IMR-90 (cell line): Measurements from ENCODE around the gene MAP6. TPM values are rescaled to one million over a fixed set of nuclear protein-coding genes. Genes with fewer than 3 reads are reported as not detected.

Experiments
- ATAC-seq: fragments of 200-7000 bp; cut with Tn5 transposase; 2 replicates; pipeline ENCODE4 v1.9.1; 2020; ENCODE audit warnings: low read depth, mild to moderate bottlenecking, moderate library complexity
- BruUV-seq: library from RNA; stranded (reverse); fragments of 400-500 nt; replicated peaks from 2 replicates; lab custom pipeline; 2021; lab: Mats Ljungman, UMichigan
- CTCF ChIA-PET: fragments of 300-600 bp; formaldehyde crosslinking; extraction: SDS; loops from one replicate; lab custom pipeline; 2021; ENCODE audit warnings: antibody characterized with exemption; lab: Yijun Ruan, JAX
- POLR2A ChIA-PET: fragments of 300-600 bp; sonication (Branson Sonifier 250); formaldehyde crosslinking; loops from one replicate; lab custom pipeline; 2022; ENCODE audit warnings: antibody characterized with exemption; ENCODE audit not compliant: unreplicated experiment; lab: Charles Lee
- DNase-seq: peaks from one replicate; pipeline ENCODE4 v3.0.0; 2013
- H2AFZ ChIP-seq: replicated peaks from 2 replicates; pipeline ENCODE3; 2013; ENCODE audit warnings: low read length, mild to moderate bottlenecking; ENCODE audit not compliant: poor library complexity
- H2AK5ac ChIP-seq: 2 replicates; pipeline ENCODE4 v1.6.1; 2013; ENCODE audit warnings: low read depth, low read length, inconsistent platforms
- H2AK9ac ChIP-seq: replicated peaks from 2 replicates; pipeline ENCODE3; 2013; ENCODE audit warnings: mild to moderate bottlenecking, low read depth, low read length, moderate library complexity; ENCODE audit not compliant: poor library complexity
- H2BK120ac ChIP-seq: 2 replicates; pipeline ENCODE4 v1.6.1; 2013; ENCODE audit warnings: low read depth, low read length, inconsistent platforms
- H2BK15ac ChIP-seq: 3 replicates; pipeline ENCODE4 v1.6.1; 2013; ENCODE audit warnings: low read depth, low read length, inconsistent platforms
- H2BK20ac ChIP-seq: 2 replicates; pipeline ENCODE4 v1.6.1; 2013; ENCODE audit warnings: low read depth, mild to moderate bottlenecking, inconsistent platforms, low read length, moderate library complexity
- H2BK5ac ChIP-seq: 2 replicates; pipeline ENCODE4 v1.6.1; 2013; ENCODE audit warnings: mild to moderate bottlenecking, low read depth, low read length, inconsistent platforms; ENCODE audit not compliant: poor library complexity, severe bottlenecking
- H3K14ac ChIP-seq: replicated peaks from 2 replicates; pipeline ENCODE4 v1.6.1; 2013; ENCODE audit warnings: low read depth, low read length, inconsistent platforms
- H3K18ac ChIP-seq: 2 replicates; pipeline ENCODE4 v1.6.1; 2013; ENCODE audit warnings: low read depth, low read length, control low read depth
- H3K23ac ChIP-seq: 2 replicates; pipeline ENCODE4 v1.6.1; 2013; ENCODE audit warnings: low read depth, low read length, inconsistent platforms
- H3K27ac ChIP-seq: 2 replicates; pipeline ENCODE4 v1.5.1; 2013; ENCODE audit warnings: mild to moderate bottlenecking, control low read depth, low read length; ENCODE audit not compliant: insufficient read depth
- H3K27me3 ChIP-seq: 2 replicates; pipeline ENCODE4 v1.6.1; 2013; ENCODE audit warnings: low read length; ENCODE audit not compliant: control insufficient read depth, insufficient read depth
- H3K36me3 ChIP-seq: 2 replicates; pipeline ENCODE4 v1.6.1; 2013; ENCODE audit warnings: low read length, mixed read lengths; ENCODE audit not compliant: control insufficient read depth, insufficient read depth
- H3K4ac ChIP-seq: 2 replicates; pipeline ENCODE4 v1.6.1; 2013; ENCODE audit warnings: low read depth, low read length, inconsistent platforms
- H3K4me1 ChIP-seq: 2 replicates; pipeline ENCODE4 v1.6.1; 2013; ENCODE audit warnings: low read length, mixed read lengths; ENCODE audit not compliant: control insufficient read depth, insufficient read depth
- H3K4me2 ChIP-seq: 2 replicates; pipeline ENCODE4 v1.6.1; 2013; ENCODE audit warnings: low read depth, mild to moderate bottlenecking, control low read depth, low read length, moderate library complexity
- H3K4me3 ChIP-seq: 2 replicates; pipeline ENCODE4 v1.5.1; 2013; ENCODE audit warnings: low read depth, mild to moderate bottlenecking, control low read depth, low read length, moderate library complexity; ENCODE audit not compliant: insufficient read depth
- H3K56ac ChIP-seq: 2 replicates; pipeline ENCODE4 v1.6.1; 2013; ENCODE audit warnings: low read length, inconsistent platforms; ENCODE audit not compliant: insufficient read depth; ENCODE audit errors: extremely low read depth
- H3K79me1 ChIP-seq, 2 experiments: 2 replicates each; pipeline ENCODE4 v1.6.1; 2013; ENCODE audit warnings: low read length in 2 of 2, inconsistent platforms in 1 of 2, low read depth in 1 of 2
- H3K9ac ChIP-seq: 2 replicates; pipeline ENCODE4 v1.6.1; 2013; ENCODE audit warnings: low read depth, low read length, control low read depth
- H3K9me1 ChIP-seq: 2 replicates; pipeline ENCODE4 v1.6.1; 2013; ENCODE audit warnings: low read length, inconsistent platforms; ENCODE audit not compliant: insufficient read depth
- H3K9me3 ChIP-seq: 2 replicates; pipeline ENCODE4 v1.6.1; 2013; ENCODE audit warnings: low read length; ENCODE audit not compliant: control insufficient read depth, insufficient read depth
- H4K20me1 ChIP-seq: 2 replicates; pipeline ENCODE4 v1.6.1; 2013; ENCODE audit warnings: low read length, inconsistent platforms; ENCODE audit not compliant: insufficient read depth
- H4K5ac ChIP-seq: 2 replicates; pipeline ENCODE4 v1.6.1; 2013; ENCODE audit warnings: mild to moderate bottlenecking, low read depth, low read length, control low read depth
- H4K8ac ChIP-seq, 2 experiments: 2 replicates each; pipeline ENCODE4 v1.6.1; 2013; ENCODE audit warnings: low read depth in 2 of 2, low read length in 2 of 2, control low read depth in 1 of 2, inconsistent platforms in 1 of 2
- H4K91ac ChIP-seq: 2 replicates; pipeline ENCODE4 v1.6.1; 2013; ENCODE audit warnings: low read depth, low read length, inconsistent platforms; ENCODE audit not compliant: insufficient read depth
- BHLHE40 ChIP-seq: fragments of 150-350 bp; IDR thresholded peaks from 2 replicates; pipeline ENCODE4 v1.6.1; 2016; ENCODE audit warnings: mild to moderate bottlenecking, low read depth, low read length
- WGBS, 2 experiments: methylation state at CpG; one replicate each; pipeline versions ENCODE4 v1.1.5 to v1.1.7; 2013; ENCODE audit warnings: missing lambda C conversion rate in 2 of 2; ENCODE audit not compliant: insufficient read length in 1 of 2; ENCODE audit errors: extremely low coverage in 2 of 2; 5-methylcytosine and 5-hydroxymethylcytosine counted together
- dilution Hi-C: fragments of 300-500 bp; cut with HindIII; formaldehyde crosslinking; loops from one replicate; pipeline ENCODE4 v1.14.3; 2018; ENCODE audit warnings: low sequenced_read_pairs; ENCODE audit not compliant: unreplicated experiment
- in situ Hi-C: fragments of 300-500 bp; cut with MboI; formaldehyde crosslinking; loops from 3 replicates; pipeline ENCODE4 v1.14.3; 2019; ENCODE audit warnings: low sequenced_read_pairs, inconsistent platforms, mixed read lengths
- intact Hi-C: fragments of 100-400 bp; cut with micrococcal nuclease; formaldehyde crosslinking; loops from 2 replicates; pipeline ENCODE4 v1.10.0; 2022
- polyA plus RNA-seq, 3 experiments: library from polyadenylated mRNA; depleted of rRNA; stranded (reverse); fragments of >200 nt; gene quantifications; 2 replicates each; pipeline ENCODE4 v1.2.3, GENCODE V29; 2012; ENCODE audit warnings: low replicate concordance in 1 of 3
- total RNA-seq: library from RNA; depleted of rRNA; stranded (reverse); fragments of >200 nt; gene quantifications from 2 replicates; pipeline ENCODE4 v1.2.3, GENCODE V29; 2012
- TF ChIP-seq, protein P1 (sequence below): fragments of 150-350 bp; IDR thresholded peaks from 2 replicates; pipeline ENCODE4 v1.6.1; 2016; ENCODE audit warnings: low read depth, mild to moderate bottlenecking, low read length, moderate library complexity, borderline replicate concordance

The MAP6 gene
- total and polyA plus RNA-seq, 2 of the 4 experiments (the other 2 are of a cell fraction), result 3.0 to 3.4 TPM

DNA sequence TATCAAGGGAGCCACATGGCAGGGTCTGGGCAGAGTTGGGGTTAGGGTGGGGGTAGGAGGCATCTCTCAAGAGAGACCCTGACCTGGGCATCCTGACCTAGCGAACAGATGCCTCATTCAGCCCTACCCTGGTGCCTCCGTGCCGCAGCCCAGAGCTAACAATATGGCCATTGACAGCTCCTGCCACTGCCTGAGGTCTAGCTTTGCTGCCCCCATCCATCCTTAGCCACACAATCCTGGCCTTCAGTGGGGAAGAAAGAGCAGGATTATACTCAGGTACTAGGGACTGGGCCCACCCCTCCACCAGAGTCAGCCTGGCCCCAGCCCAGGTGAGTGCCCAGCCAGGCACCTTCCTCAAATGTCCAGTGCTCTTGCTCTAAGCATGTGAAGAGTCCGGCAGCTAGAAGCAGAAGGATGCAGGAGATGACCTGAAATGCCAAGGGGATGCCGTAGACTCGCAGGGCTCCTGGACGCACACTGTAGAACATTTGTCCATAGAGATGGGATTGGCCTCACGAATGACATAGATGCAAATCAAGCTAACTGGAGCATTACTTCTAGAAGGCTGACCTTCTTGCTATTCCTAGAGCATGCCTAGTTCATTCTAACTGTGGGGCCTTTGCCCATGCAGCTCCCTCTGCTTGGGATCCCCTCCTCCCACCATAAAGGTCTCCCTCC, 120.1 kb downstream of the MAP6 start:
- no peak overlapping the region for H2BK15ac ChIP-seq
- peaks cover 3 to 19% of the 10 kb centered on the region in 2 experiments; a peak in 3 of 4 replicates for H3K79me1 ChIP-seq
- H3K9me3 ChIP-seq, result no peaks in the 10 kb centered on the region
- ATAC-seq (no peak), DNase-seq (no peak)
- H2AK5ac ChIP-seq, result peak overlapping the region; percentile 65; the same call in 1 of the 2 replicates
- H3K4me3 ChIP-seq, result no peak overlapping the region
- no peak overlapping the region for H3K14ac ChIP-seq
- no peak overlapping the region for H3K9ac ChIP-seq
- POLR2A ChIA-PET, result no interaction called here
- WGBS, 2 experiments, result 89% methylated on average over 3 of the region's 8 CpGs; no CpG with 5 or more reads in 1 of the 2 experiments
- H2AFZ ChIP-seq, result peak overlapping the region; percentile 87
- no peak overlapping the region for H3K56ac ChIP-seq
- CTCF ChIA-PET, result interaction anchor here (1.0 to 1.5 kb wide), 2 partner anchors 25 to 27 kb away, joined by 3 to 7 read pairs; no protein-coding TSS in a partner anchor
- no peak overlapping the region for H2BK20ac ChIP-seq
- H3K4me2 ChIP-seq, result no peak overlapping the region
- dilution Hi-C loops, result no loop called here
- intact Hi-C loops, result no loop called here
- H2AK9ac ChIP-seq, result no peak overlapping the region
- H3K23ac ChIP-seq, result no peak overlapping the region
- in situ Hi-C loops, result loop anchor here (25.0 kb wide), 1 partner anchor 261 kb away; no protein-coding TSS in a partner anchor
- peaks cover 8% of the 10 kb centered on the region for H3K27me3 ChIP-seq
- peak overlapping the region; percentile 70; the same call in 1 of the 2 replicates for H3K4ac ChIP-seq
- H4K20me1 ChIP-seq, result no peaks in the 10 kb centered on the region
- TF ChIP-seq BHLHE40, result no peak
- TF ChIP-seq, protein P1, sequence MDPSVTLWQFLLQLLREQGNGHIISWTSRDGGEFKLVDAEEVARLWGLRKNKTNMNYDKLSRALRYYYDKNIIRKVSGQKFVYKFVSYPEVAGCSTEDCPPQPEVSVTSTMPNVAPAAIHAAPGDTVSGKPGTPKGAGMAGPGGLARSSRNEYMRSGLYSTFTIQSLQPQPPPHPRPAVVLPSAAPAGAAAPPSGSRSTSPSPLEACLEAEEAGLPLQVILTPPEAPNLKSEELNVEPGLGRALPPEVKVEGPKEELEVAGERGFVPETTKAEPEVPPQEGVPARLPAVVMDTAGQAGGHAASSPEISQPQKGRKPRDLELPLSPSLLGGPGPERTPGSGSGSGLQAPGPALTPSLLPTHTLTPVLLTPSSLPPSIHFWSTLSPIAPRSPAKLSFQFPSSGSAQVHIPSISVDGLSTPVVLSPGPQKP, result no peak
- no peak overlapping the region for H3K18ac ChIP-seq
- H2BK5ac ChIP-seq, result no peak overlapping the region
- BruUV-seq, result no TSS peak
- H3K4me1 ChIP-seq, result peaks cover 7% of the 10 kb centered on the region
- H3K27ac ChIP-seq, result no peak overlapping the region
- 0 out of 2 replicates have a peak overlapping the region, but pooled peaks have one; percentile 29 for H2BK120ac ChIP-seq
- peaks cover 5% of the 10 kb centered on the region; the same call in 1 of the 2 replicates for H3K9me1 ChIP-seq
- no peak overlapping the region for H4K8ac ChIP-seq
- no peak overlapping the region; the same call in 1 of the 2 replicates for H4K91ac ChIP-seq
- H3K36me3 ChIP-seq, result no peaks in the 10 kb centered on the region
- no peak overlapping the region; the same call in 1 of the 2 replicates for H4K5ac ChIP-seq
